Activated CD8-positive, alpha-beta memory T cell treated with anti-CD3 and anti-CD28 coated beads, Interleukin-2, amount 10 ng/mL, durations not matched to agents 7 days and 5 days (primary cell): ENCODE data around the gene ST6GALNAC2. TPM values are rescaled to one million over a fixed set of nuclear protein-coding genes. Genes with fewer than 3 reads are reported as not detected.
A peak's percentile ranks its signal among the peaks of the same experiment; 100 is the strongest.

Experiments used
- ATAC-seq: fragments of 150-1000 bp; cut with Tn5 transposase; one replicate; pipeline ENCODE4 v1.10.0; 2021; ENCODE audit warnings: moderate library complexity
- CTCF ChIA-PET: fragments of 350-600 bp; sonication (Branson Sonifier 250); formaldehyde crosslinking; loops from one replicate; lab custom pipeline; 2021; ENCODE audit warnings: antibody characterized with exemption; lab: Charles Lee
- DNase-seq: peaks from one replicate; pipeline ENCODE4 v3.0.0-alpha.2; 2020
- H3K27ac Mint-ChIP-seq: one replicate; pipeline ENCODE4 v1.8.0; 2021; ENCODE audit warnings: mild to moderate bottlenecking, mixed read lengths
- H3K27me3 Mint-ChIP-seq: one replicate; pipeline ENCODE4 v1.8.0; 2021; ENCODE audit warnings: mixed read lengths
- H3K36me3 Mint-ChIP-seq: one replicate; pipeline ENCODE4 v1.8.0; 2021; ENCODE audit warnings: mild to moderate bottlenecking, mixed read lengths
- H3K4me1 Mint-ChIP-seq: one replicate; pipeline ENCODE4 v1.8.0; 2021; ENCODE audit warnings: mixed read lengths
- H3K4me3 Mint-ChIP-seq: one replicate; pipeline ENCODE4 v1.8.0; 2021; ENCODE audit warnings: mild to moderate bottlenecking, moderate library complexity, mixed read lengths
- H3K9me3 Mint-ChIP-seq: one replicate; pipeline ENCODE4 v1.8.0; 2022; ENCODE audit warnings: low read depth, mixed read lengths
- total RNA-seq, 2 experiments: library from RNA; stranded (reverse); gene quantifications; one replicate each; pipeline ENCODE4 v1.2.3, GENCODE V29; 2021

Gene ST6GALNAC2
- total RNA-seq, 2 experiments from 2014 or later, result not detected

GRCh38 chr17:76554131-76554530, 31.5 kb downstream of the ST6GALNAC2 start:
- CTCF ChIA-PET, result interaction anchor here (1.1 kb wide), 1 partner anchor 70 kb away, joined by 3 read pairs; no protein-coding TSS in a partner anchor
- Mint-ChIP-seq H3K9me3 (no peaks in the 10 kb centered on the region), H3K27me3 (no peaks in the 10 kb centered on the region)

GRCh38 chr17:76553178-76553908, 32.3 kb downstream of the ST6GALNAC2 start:
- H3K36me3 Mint-ChIP-seq, result peaks cover 2% of the 10 kb centered on the region
- no peak overlapping the region for H3K27ac Mint-ChIP-seq
- H3K9me3 Mint-ChIP-seq, result no peaks in the 10 kb centered on the region
- no peaks in the 10 kb centered on the region for H3K27me3 Mint-ChIP-seq
- no peak overlapping the region for H3K4me3 Mint-ChIP-seq
- DNase-seq, result no peak
- H3K4me1 Mint-ChIP-seq, result peaks cover 26% of the 10 kb centered on the region
- ATAC-seq, result no peak
- CTCF ChIA-PET, result interaction anchor here (1.1 kb wide), 1 partner anchor 70 kb away, joined by 3 read pairs; no protein-coding TSS in a partner anchor

More at GRCh38 chr17:76554131-76554530, 31.5 kb downstream of the ST6GALNAC2 start:
- no peak overlapping the region for H3K27ac Mint-ChIP-seq
- ATAC-seq, result no peak
- no peak overlapping the region for H3K4me3 Mint-ChIP-seq
- peaks cover 32% of the 10 kb centered on the region for H3K4me1 Mint-ChIP-seq
- peaks cover 8% of the 10 kb centered on the region for H3K36me3 Mint-ChIP-seq
- DNase-seq, result no peak

DNA sequence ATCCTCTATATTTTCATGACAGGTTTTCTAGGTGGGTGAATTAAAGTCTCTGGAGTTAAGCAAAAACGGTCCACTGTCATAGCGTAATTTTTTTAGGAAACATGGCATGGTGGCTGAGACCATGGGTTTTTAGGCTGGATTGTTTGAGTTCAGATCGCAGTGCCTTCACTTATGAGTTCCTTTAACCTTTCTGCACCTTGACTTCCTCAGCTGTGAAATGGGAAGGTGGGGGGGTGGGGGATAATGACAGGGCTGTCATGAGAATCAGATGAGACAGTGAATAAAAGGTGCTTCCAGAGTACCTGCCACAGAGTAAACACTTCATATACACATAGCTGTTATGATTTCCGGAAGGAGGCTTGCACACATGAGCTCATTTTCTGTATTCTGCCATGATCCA, 34.0 kb downstream of the ST6GALNAC2 start:
- peaks cover 2% of the 10 kb centered on the region for H3K36me3 Mint-ChIP-seq
- H3K4me1 Mint-ChIP-seq, result peaks cover 16% of the 10 kb centered on the region
- ATAC-seq (no peak), DNase-seq (no peak)
- H3K27me3 Mint-ChIP-seq, result no peaks in the 10 kb centered on the region
- H3K27ac Mint-ChIP-seq, result no peak overlapping the region
- no peak overlapping the region for H3K4me3 Mint-ChIP-seq
- CTCF ChIA-PET, result interaction anchor here (0.6 to 2.0 kb wide), 10 partner anchors 8 to 130 kb away, joined by 3 to 11 read pairs (median 3); no protein-coding TSS in a partner anchor
- no peaks in the 10 kb centered on the region for H3K9me3 Mint-ChIP-seq

DNA sequence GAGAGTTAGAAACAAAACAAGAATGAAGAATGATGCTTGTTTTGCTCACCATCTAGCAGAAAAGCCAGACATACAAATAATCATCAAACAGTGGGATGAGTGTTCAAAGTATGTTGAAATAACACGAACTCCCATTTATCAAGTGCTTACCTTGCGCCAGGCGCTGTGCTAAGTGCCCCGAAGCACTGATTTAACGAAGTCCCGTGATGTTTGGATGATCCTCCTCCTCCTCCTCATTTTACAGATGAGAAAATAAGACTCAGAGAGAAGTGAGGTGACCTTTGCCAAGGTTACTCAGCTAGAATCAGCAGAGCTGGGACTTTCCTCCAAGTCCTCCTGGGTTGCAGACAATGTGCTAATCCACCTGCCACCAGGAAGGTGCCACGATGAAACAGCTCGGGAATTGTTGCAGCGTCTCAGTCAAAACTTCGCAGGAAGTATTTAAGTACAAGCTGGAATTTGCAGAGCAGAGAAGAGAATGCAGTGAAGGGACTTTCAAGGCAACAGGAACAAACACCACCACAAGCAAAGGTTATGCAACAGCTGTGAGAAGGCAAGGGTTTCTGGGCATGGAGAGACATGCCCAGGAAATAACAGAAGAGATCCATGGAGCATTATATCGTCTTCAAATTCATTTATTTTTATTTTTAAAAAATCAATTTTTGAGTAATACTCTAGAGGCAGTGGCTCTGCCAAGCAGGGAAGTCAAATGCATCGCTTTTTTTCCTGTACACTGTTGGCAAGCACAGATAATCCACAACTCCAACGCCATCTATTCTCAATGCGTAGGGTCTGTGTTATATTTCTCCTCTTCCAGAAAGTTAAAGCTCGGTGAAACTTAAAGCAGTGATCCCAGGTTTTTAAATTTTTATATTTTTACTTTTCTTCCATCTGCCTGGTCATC, 34.7 kb downstream of the ST6GALNAC2 start:
- H3K27me3 Mint-ChIP-seq, result no peaks in the 10 kb centered on the region
- ATAC-seq, result no peak
- no peak overlapping the region for H3K4me3 Mint-ChIP-seq
- H3K9me3 Mint-ChIP-seq, result no peaks in the 10 kb centered on the region
- H3K27ac Mint-ChIP-seq, result no peak overlapping the region
- peaks cover 2% of the 10 kb centered on the region for H3K36me3 Mint-ChIP-seq
- CTCF ChIA-PET, result interaction anchor here (0.6 to 2.0 kb wide), 8 partner anchors 7 to 73 kb away, joined by 3 to 11 read pairs (median 3); no protein-coding TSS in a partner anchor
- DNase-seq, result no peak
- H3K4me1 Mint-ChIP-seq, result peaks cover 11% of the 10 kb centered on the region

- H3K36me3 Mint-ChIP-seq, result no peaks in the 10 kb centered on the region
- H3K27me3 Mint-ChIP-seq, result peaks cover 2% of the 10 kb centered on the region
- H3K4me1 Mint-ChIP-seq, result peaks cover 3% of the 10 kb centered on the region
- DNase-seq (no peak), ATAC-seq (no peak)
- H3K9me3 Mint-ChIP-seq, result no peaks in the 10 kb centered on the region
- H3K4me3 Mint-ChIP-seq, result no peak overlapping the region
- CTCF ChIA-PET, result interaction anchor here (1.0 to 1.3 kb wide), 3 partner anchors 12 to 74 kb away, joined by 3 to 7 read pairs (median 4); partner anchors contain the start of gene CYGB
- H3K27ac Mint-ChIP-seq, result no peak overlapping the region
Observed at GRCh38 chr17:76549539-76549938, 36.1 kb downstream of the ST6GALNAC2 start.

DNA sequence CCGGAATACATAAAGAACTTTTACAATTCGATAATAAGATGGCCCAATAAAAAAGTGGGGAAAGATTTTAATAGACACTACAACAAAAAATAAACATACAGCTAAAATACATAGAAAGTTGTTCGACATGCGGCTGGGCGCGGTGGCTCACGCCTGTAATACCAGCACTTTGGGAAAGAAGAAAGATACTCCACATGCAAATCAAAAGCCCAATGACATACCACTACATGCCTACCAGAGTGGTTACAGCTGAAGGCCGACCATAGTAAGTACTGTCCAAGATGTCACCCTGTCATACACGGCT, 36.5 kb downstream of the ST6GALNAC2 start:
- ATAC-seq, result no peak

DNA sequence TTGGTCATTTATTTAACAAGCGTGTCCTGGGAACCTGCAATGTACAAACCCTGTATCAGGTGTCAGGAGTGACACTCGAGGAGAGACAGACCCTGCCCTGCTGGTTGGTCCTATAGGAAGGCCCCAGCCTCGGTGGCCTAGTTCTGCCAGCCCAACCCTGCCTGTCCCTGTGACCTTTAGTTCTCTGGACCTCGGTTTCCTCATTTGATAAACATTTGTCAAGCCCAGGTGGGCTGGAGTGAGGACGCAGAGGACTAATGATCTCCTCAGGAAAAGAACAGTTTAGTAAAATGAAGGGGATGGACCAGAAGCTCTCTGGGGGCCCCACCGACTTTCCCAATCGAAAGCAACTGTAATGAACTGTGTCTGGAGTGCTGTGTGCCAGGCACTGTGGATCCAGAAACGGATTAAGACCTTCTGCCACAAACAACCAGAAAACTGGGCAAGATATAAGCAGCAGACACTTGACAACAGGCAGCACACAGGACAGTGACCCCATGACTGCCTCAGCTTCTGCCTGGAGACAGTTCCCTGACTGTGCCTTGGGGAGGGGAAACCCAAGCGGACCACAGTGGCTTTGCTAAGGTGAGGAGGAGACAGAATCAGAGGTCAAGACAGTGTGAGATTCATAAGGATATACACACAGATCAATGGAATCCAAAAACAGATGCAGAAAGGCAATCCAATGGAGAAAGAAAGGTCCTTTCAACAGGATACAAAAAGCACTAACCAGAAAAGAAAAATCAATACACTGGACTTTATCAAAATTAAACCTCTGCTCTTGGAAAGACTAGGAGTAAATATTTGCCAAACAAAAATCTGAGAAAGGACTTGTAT, 37.1 kb downstream of the ST6GALNAC2 start:
- H3K9me3 Mint-ChIP-seq, result no peaks in the 10 kb centered on the region
- no peak overlapping the region for H3K4me3 Mint-ChIP-seq
- no peak for ATAC-seq
- peaks cover 5% of the 10 kb centered on the region for H3K4me1 Mint-ChIP-seq
- H3K27me3 Mint-ChIP-seq, result peaks cover 8% of the 10 kb centered on the region
- H3K36me3 Mint-ChIP-seq, result no peaks in the 10 kb centered on the region
- CTCF ChIA-PET, result interaction anchor here (1.0 to 1.2 kb wide), 3 partner anchors 11 to 75 kb away, joined by 3 to 4 read pairs (median 3); partner anchors contain the start of gene CYGB
- H3K27ac Mint-ChIP-seq, result no peak overlapping the region
- no peak for DNase-seq

More for the DNA sequence above, 36.5 kb downstream of the ST6GALNAC2 start:
- no peaks in the 10 kb centered on the region for H3K36me3 Mint-ChIP-seq
- CTCF ChIA-PET, result interaction anchor here (1.0 to 1.3 kb wide), 3 partner anchors 12 to 75 kb away, joined by 3 to 7 read pairs (median 4); partner anchors contain the start of gene CYGB
- DNase-seq, result no peak
- no peak overlapping the region for H3K4me3 Mint-ChIP-seq
- H3K9me3 Mint-ChIP-seq, result no peaks in the 10 kb centered on the region
- peaks cover 3% of the 10 kb centered on the region for H3K4me1 Mint-ChIP-seq
- H3K27me3 Mint-ChIP-seq, result peaks cover 2% of the 10 kb centered on the region
- H3K27ac Mint-ChIP-seq, result no peak overlapping the region

DNA sequence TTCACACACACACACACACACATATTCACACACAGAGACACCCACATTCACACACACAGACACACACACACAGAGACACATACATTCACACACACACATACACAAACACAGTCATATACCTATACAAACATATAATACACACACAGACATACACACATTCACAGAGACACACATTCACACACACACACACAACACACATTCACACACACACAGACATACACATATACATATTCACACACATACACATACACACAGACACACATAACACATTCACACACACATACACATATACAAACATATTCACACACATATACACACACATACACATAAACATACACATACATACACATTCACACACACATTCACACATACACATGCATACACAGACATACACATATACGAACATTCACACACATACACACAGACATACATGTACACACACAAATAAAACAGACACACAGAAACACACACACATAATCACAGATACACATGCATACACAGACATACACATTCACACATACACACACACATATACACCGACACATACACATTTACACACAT, 37.9 kb downstream of the ST6GALNAC2 start:
- ATAC-seq (no peak), DNase-seq (no peak)
- H3K9me3 Mint-ChIP-seq, result no peaks in the 10 kb centered on the region
- H3K27me3 Mint-ChIP-seq, result peaks cover 8% of the 10 kb centered on the region
- CTCF ChIA-PET, result interaction anchor here (0.8 to 6.4 kb wide), 7 partner anchors 10 to 139 kb away, joined by 3 to 77 read pairs (median 7); no protein-coding TSS in a partner anchor
- H3K4me3 Mint-ChIP-seq, result no peak overlapping the region
- H3K4me1 Mint-ChIP-seq, result peaks cover 5% of the 10 kb centered on the region
- no peak overlapping the region for H3K27ac Mint-ChIP-seq
- H3K36me3 Mint-ChIP-seq, result no peaks in the 10 kb centered on the region

- H3K27ac Mint-ChIP-seq, result no peak overlapping the region
- peak; percentile 90 for ATAC-seq
- CTCF ChIA-PET, result interaction anchor here (0.8 to 6.4 kb wide), 12 partner anchors 10 to 139 kb away, joined by 3 to 77 read pairs (median 4); no protein-coding TSS in a partner anchor
- peak; percentile 75 for DNase-seq
- H3K9me3 Mint-ChIP-seq, result no peaks in the 10 kb centered on the region
- H3K36me3 Mint-ChIP-seq, result no peaks in the 10 kb centered on the region
- no peak overlapping the region for H3K4me3 Mint-ChIP-seq
- peaks cover 5% of the 10 kb centered on the region for H3K4me1 Mint-ChIP-seq
- H3K27me3 Mint-ChIP-seq, result peaks cover 11% of the 10 kb centered on the region
Observed at GRCh38 chr17:76547183-76547641, 38.4 kb downstream of the ST6GALNAC2 start.

- no peak for ATAC-seq
- CTCF ChIA-PET, result interaction anchor here (0.8 to 6.4 kb wide), 13 partner anchors 10 to 138 kb away, joined by 3 to 77 read pairs (median 4); no protein-coding TSS in a partner anchor
- peaks cover 5% of the 10 kb centered on the region for H3K4me1 Mint-ChIP-seq
- H3K27ac Mint-ChIP-seq, result no peak overlapping the region
- DNase-seq, result no peak
- peaks cover 16% of the 10 kb centered on the region for H3K27me3 Mint-ChIP-seq
- H3K36me3 Mint-ChIP-seq, result no peaks in the 10 kb centered on the region
- no peak overlapping the region for H3K4me3 Mint-ChIP-seq
- H3K9me3 Mint-ChIP-seq, result no peaks in the 10 kb centered on the region
Observed at GRCh38 chr17:76546556-76547182, 39.0 kb downstream of the ST6GALNAC2 start.

- Mint-ChIP-seq H3K27me3 (peaks cover 21% of the 10 kb centered on the region), H3K9me3 (no peaks in the 10 kb centered on the region), H3K36me3 (no peaks in the 10 kb centered on the region), H3K4me3 (no peak overlapping the region), H3K27ac (no peak overlapping the region), H3K4me1 (peaks cover 5% of the 10 kb centered on the region)
- CTCF ChIA-PET, result interaction anchor here (0.8 to 6.4 kb wide), 13 partner anchors 10 to 138 kb away, joined by 3 to 77 read pairs (median 5); no protein-coding TSS in a partner anchor
- ATAC-seq, result no peak
- DNase-seq, result no peak
Observed at GRCh38 chr17:76545918-76546555, 39.6 kb downstream of the ST6GALNAC2 start.
